Muscle layer of colon (tissue), 2 donors: Measurements from ENCODE around the gene CARTPT.

ENCODE experiments used
- H3K27ac ChIP-seq: one replicate; pipeline ENCODE4 v1.7.0; 2013; ENCODE audit warnings: low read depth, mild to moderate bottlenecking, low read length, moderate library complexity
- H3K27me3 ChIP-seq, 2 donors: one replicate each; pipeline ENCODE4 v1.7.0; 2013; ENCODE audit warnings: low read length in 2 of 2, mild to moderate bottlenecking in 2 of 2; ENCODE audit not compliant: insufficient read depth in 2 of 2, control insufficient read depth in 1 of 2
- H3K36me3 ChIP-seq: one replicate; pipeline ENCODE4 v1.7.0; 2013; ENCODE audit warnings: mild to moderate bottlenecking, low read length; ENCODE audit not compliant: insufficient read depth
- H3K4me1 ChIP-seq: one replicate; pipeline ENCODE4 v1.7.0; 2013; ENCODE audit warnings: mild to moderate bottlenecking, low read length; ENCODE audit not compliant: insufficient read depth
- H3K4me3 ChIP-seq, 2 donors: one replicate each; pipeline ENCODE4 v1.7.0; 2013; ENCODE audit warnings: low read length in 2 of 2, low read depth in 1 of 2, mild to moderate bottlenecking in 1 of 2, moderate library complexity in 1 of 2
- H3K9ac ChIP-seq: one replicate; pipeline ENCODE4 v1.7.0; 2013; ENCODE audit warnings: low read length
- H3K9me3 ChIP-seq: one replicate; pipeline ENCODE4 v1.7.0; 2013; ENCODE audit warnings: mild to moderate bottlenecking, low read length
- donor health status: abdominal sarcoma.
- donor health status: Adenocarcinoma of cecum.

The CARTPT gene

GRCh38 chr5:71767661-71768060 is 48.6 kb downstream of the CARTPT start:
- no peak overlapping the region for H3K4me3 ChIP-seq
- no peak overlapping the region for H3K27ac ChIP-seq
- H3K27me3 ChIP-seq = no peaks in the 10 kb centered on the region
- no peaks in the 10 kb centered on the region for H3K36me3 ChIP-seq
- H3K9ac ChIP-seq = no peak overlapping the region
- H3K9me3 ChIP-seq = no peaks in the 10 kb centered on the region
- H3K4me1 ChIP-seq = no peaks in the 10 kb centered on the region

- Histone ChIP-seq H3K9ac (no peak overlapping the region), H3K27me3 (no peaks in the 10 kb centered on the region), H3K4me3 (no peak overlapping the region), H3K4me1 (no peaks in the 10 kb centered on the region), H3K36me3 (no peaks in the 10 kb centered on the region), H3K9me3 (no peaks in the 10 kb centered on the region), H3K27ac (no peak overlapping the region)
These were observed 50.2 kb downstream of the CARTPT start for GRCh38 chr5:71769287-71769686.

DNA sequence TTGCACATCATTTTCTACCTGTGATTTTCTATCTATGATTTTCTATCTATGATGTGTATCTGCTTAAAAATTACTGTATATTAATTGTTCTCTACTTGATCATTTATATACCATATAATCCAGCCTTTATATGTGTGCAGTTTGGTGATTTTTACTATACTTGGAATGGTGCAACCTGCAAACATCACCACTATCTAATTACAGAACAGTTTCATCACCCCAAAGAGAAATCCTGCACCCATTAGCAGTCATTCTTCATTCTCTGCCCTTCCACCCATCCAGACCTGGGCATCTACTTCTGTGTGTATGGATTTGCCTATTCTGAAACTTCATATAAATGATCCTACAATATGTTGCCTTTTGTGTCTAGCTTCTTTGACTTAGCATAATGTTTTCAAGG is 51.3 kb downstream of the CARTPT start:
- no peak overlapping the region for H3K27ac ChIP-seq
- H3K36me3 ChIP-seq = no peaks in the 10 kb centered on the region
- no peaks in the 10 kb centered on the region for H3K9me3 ChIP-seq
- no peaks in the 10 kb centered on the region for H3K4me1 ChIP-seq
- no peak overlapping the region for H3K4me3 ChIP-seq
- no peak overlapping the region for H3K9ac ChIP-seq
- H3K27me3 ChIP-seq = no peaks in the 10 kb centered on the region
